KMS-11 (cell line): ENCODE measurements around the gene KNG1.
A peak's percentile ranks its signal among the peaks of the same experiment; 100 is the strongest.

Source experiments
- H2AFZ ChIP-seq: fragments of 200-600 bp; sonication (generic); 2 replicates; pipeline ENCODE4 v1.6.1; 2016; ENCODE audit warnings: antibody characterized with exemption, mixed run types, low read depth
- H3K27ac ChIP-seq: fragments of 200-600 bp; sonication (generic); 2 replicates; pipeline ENCODE4 v1.6.1; 2016; ENCODE audit warnings: mild to moderate bottlenecking, mixed run types
- H3K27me3 ChIP-seq: fragments of 200-600 bp; sonication (generic); 2 replicates; pipeline ENCODE4 v1.6.1; 2017; ENCODE audit warnings: mild to moderate bottlenecking, low read depth, mixed run types, moderate library complexity; ENCODE audit not compliant: insufficient read depth
- H3K36me3 ChIP-seq: fragments of 200-600 bp; sonication (generic); 2 replicates; pipeline ENCODE4 v1.6.1; 2017; ENCODE audit warnings: mild to moderate bottlenecking, mixed run types; ENCODE audit not compliant: insufficient read depth
- H3K4me1 ChIP-seq: fragments of 200-600 bp; sonication (generic); 2 replicates; pipeline ENCODE4 v1.6.1; 2016; ENCODE audit warnings: mild to moderate bottlenecking, low read depth, mixed run types; ENCODE audit not compliant: poor library complexity, severe bottlenecking
- H3K4me2 ChIP-seq: fragments of 200-600 bp; sonication (generic); 2 replicates; pipeline ENCODE4 v1.7.0; 2016; ENCODE audit warnings: mild to moderate bottlenecking, mixed run types
- H3K4me3 ChIP-seq: fragments of 200-600 bp; sonication (generic); IDR thresholded peaks from 2 replicates; pipeline ENCODE4 v1.6.1; 2017; ENCODE audit warnings: low read depth, low read length, mixed read lengths; ENCODE audit not compliant: insufficient read depth
- H3K79me2 ChIP-seq: fragments of 200-600 bp; sonication (generic); 2 replicates; pipeline ENCODE4 v1.6.1; 2016; ENCODE audit warnings: low read depth, mixed run types; ENCODE audit not compliant: insufficient read depth
- H3K9ac ChIP-seq: fragments of 200-600 bp; sonication (generic); 2 replicates; pipeline ENCODE4 v1.6.1; 2016; ENCODE audit warnings: mild to moderate bottlenecking, mixed run types
- H4K20me1 ChIP-seq: fragments of 200-600 bp; sonication (generic); 2 replicates; pipeline ENCODE4 v1.6.1; 2016; ENCODE audit warnings: mild to moderate bottlenecking, mixed run types; ENCODE audit not compliant: insufficient read depth
- TF ChIP-seq, protein P1 (sequence below): fragments of 200-600 bp; sonication (generic); conservative IDR thresholded peaks from 2 replicates; pipeline ENCODE4 v1.6.1; 2017; ENCODE audit warnings: low read depth, mild to moderate bottlenecking, antibody characterized with exemption, low read length, moderate library complexity, mixed read lengths

The KNG1 gene

DNA sequence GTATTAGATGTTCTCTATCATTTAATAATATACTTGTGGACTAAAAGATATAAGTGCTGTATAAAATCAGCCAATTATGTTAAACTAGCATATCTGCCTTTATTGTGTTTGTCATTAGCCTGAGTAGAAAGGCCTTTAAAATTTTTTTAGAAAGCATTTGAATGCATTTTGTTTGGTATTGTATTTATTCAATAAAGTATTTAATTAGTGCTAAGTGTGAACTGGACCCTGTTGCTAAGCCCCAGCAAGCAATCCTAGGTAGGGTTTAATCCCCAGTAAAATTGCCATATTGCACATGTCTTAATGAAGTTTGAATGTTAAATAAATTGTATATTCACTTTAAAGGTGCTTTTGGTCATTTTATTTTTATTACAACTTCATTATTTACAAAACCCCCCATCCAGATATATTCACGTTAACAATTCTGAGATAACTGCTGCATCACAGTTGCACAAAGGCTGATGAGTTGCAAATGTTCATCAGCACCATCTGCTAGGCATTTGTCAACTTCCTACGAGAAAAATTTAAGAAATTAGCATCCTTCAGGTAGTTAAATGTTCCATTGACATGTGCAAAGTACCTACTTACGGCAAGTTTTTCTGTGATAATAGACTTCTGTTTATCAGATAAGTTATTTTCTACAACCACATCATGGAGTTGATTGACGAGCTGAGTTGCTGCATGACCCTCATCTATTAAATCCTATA lies 72.5 kb downstream of the KNG1 start:
- H3K4me1 ChIP-seq: peaks cover 27% of the 10 kb centered on the region
- no peak overlapping the region for H3K4me3 ChIP-seq
- no peak overlapping the region for H3K9ac ChIP-seq
- peaks cover 59% of the 10 kb centered on the region for H3K36me3 ChIP-seq
- H3K27me3 ChIP-seq: no peaks in the 10 kb centered on the region
- peaks cover 64% of the 10 kb centered on the region for H4K20me1 ChIP-seq
- H3K4me2 ChIP-seq: no peak overlapping the region
- TF ChIP-seq, protein P1, sequence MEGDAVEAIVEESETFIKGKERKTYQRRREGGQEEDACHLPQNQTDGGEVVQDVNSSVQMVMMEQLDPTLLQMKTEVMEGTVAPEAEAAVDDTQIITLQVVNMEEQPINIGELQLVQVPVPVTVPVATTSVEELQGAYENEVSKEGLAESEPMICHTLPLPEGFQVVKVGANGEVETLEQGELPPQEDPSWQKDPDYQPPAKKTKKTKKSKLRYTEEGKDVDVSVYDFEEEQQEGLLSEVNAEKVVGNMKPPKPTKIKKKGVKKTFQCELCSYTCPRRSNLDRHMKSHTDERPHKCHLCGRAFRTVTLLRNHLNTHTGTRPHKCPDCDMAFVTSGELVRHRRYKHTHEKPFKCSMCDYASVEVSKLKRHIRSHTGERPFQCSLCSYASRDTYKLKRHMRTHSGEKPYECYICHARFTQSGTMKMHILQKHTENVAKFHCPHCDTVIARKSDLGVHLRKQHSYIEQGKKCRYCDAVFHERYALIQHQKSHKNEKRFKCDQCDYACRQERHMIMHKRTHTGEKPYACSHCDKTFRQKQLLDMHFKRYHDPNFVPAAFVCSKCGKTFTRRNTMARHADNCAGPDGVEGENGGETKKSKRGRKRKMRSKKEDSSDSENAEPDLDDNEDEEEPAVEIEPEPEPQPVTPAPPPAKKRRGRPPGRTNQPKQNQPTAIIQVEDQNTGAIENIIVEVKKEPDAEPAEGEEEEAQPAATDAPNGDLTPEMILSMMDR: no peak
- H3K27ac ChIP-seq: peak overlapping the region; percentile 95; the same call in 1 of the 2 replicates
- H2AFZ ChIP-seq: no peak overlapping the region
- peaks cover 45% of the 10 kb centered on the region for H3K79me2 ChIP-seq

DNA sequence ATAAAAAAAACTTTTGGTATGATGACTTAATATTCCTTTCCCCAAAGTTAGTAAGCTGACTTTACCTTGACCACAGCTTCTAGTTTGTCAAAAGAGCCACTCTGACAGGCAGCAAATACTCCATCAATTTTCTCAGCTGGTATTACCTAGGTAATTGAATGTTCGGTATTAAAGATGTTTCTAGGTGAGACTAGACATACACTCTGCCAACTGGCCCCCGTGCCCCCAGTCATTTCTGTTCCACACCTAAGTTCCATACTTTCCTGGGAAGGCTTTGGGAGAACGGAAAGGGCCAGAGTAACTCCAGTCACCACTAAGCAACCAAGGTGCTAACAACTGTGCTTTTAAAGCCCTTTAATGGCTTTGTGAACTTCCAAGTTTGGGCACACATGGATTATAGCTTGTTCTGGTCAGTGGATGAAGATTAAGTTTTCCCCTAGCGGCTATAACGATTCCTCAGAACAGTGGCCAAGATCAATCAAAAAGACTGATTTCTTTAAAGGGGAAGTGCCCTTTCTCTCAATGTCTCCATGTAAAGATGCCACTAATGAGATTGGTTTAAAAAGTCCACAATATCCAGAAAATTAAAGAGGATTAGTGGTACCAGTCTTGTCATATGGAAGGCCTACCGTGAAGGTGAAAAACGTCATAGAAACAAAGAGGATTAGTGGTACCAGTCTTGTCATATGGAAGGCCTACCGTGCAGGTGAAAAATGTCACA lies 73.3 kb downstream of the KNG1 start:
- Histone ChIP-seq H3K4me3 (no peak overlapping the region), H3K9ac (no peak overlapping the region), H3K27ac (peak overlapping the region; percentile 95; the same call in 1 of the 2 replicates)

More for the DNA sequence above, 73.3 kb downstream of the KNG1 start:
- Histone ChIP-seq H3K79me2 (peaks cover 38% of the 10 kb centered on the region), H4K20me1 (peaks cover 57% of the 10 kb centered on the region), H2AFZ (no peak overlapping the region), H3K4me2 (no peak overlapping the region), H3K36me3 (peaks cover 52% of the 10 kb centered on the region), H3K4me1 (peaks cover 23% of the 10 kb centered on the region), H3K27me3 (no peaks in the 10 kb centered on the region)
- TF ChIP-seq, protein P1: no peak
